ENCODE data around the gene EOGT.

GRCh38 chr3:68964694-68965093 lies 48.8 kb downstream of the EOGT start:
- TF ChIP-seq CHD4 (IDR thresholded peaks at IDR 0.05), result no peak
- TF ChIP-seq CTCF (IDR thresholded peaks at IDR 0.05 in 2 of 3, conservative IDR thresholded peaks at IDR 0.05 in 1 of 3; ENCODE audit: control insufficient read depth in 2 of 3, extremely low read depth in 1 of 3, insufficient read depth in 1 of 3, low read depth in 3 of 3, low read length in 3 of 3), result no peak
- TF ChIP-seq, protein P1, sequence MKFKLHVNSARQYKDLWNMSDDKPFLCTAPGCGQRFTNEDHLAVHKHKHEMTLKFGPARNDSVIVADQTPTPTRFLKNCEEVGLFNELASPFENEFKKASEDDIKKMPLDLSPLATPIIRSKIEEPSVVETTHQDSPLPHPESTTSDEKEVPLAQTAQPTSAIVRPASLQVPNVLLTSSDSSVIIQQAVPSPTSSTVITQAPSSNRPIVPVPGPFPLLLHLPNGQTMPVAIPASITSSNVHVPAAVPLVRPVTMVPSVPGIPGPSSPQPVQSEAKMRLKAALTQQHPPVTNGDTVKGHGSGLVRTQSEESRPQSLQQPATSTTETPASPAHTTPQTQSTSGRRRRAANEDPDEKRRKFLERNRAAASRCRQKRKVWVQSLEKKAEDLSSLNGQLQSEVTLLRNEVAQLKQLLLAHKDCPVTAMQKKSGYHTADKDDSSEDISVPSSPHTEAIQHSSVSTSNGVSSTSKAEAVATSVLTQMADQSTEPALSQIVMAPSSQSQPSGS (IDR thresholded peaks at IDR 0.05; ENCODE audit: low read length), result no peak
- TF ChIP-seq POLR2AphosphoS2 (IDR thresholded peaks at IDR 0.05; ENCODE audit: low read depth, low read length), result no peak

All from GM12878 (cell line).